Measurements from ENCODE around the gene GPR139.

The GPR139 gene

GRCh38 chr16:20073203-20074098 is at the start of gene GPR139:
GPR139 (minus strand) TSS chr16:20073890; CDS start chr16:20073616, 274 bp downstream.
- no peak for DNase-seq

- DNase-seq: no peak
Observed at GRCh38 chr16:20122011-20122410, 48.3 kb upstream of the GPR139 start.

- DNase-seq: no peak
Observed at GRCh38 chr16:20114356-20114755, 40.7 kb upstream of the GPR139 start.

- DNase-seq: no peak
Observed at GRCh38 chr16:20111143-20111542, 37.5 kb upstream of the GPR139 start.

GRCh38 chr16:20107083-20107482 is 33.4 kb upstream of the GPR139 start:
- DNase-seq: no peak

GRCh38 chr16:20104563-20105183 is 31.0 kb upstream of the GPR139 start:
- DNase-seq: no peak

- no peak for DNase-seq
Observed at GRCh38 chr16:20102521-20102920, 28.8 kb upstream of the GPR139 start.

GRCh38 chr16:20102021-20102420 is 28.3 kb upstream of the GPR139 start:
- DNase-seq: no peak

GRCh38 chr16:20099375-20099774 is 25.7 kb upstream of the GPR139 start:
- DNase-seq: no peak

- no peak for DNase-seq
Observed at GRCh38 chr16:20094157-20094556, 20.5 kb upstream of the GPR139 start.

GRCh38 chr16:20089246-20089965 is 15.7 kb upstream of the GPR139 start:
- DNase-seq: no peak

- DNase-seq: no peak
Observed at GRCh38 chr16:20084624-20085226, 11.0 kb upstream of the GPR139 start.

- no peak for DNase-seq
Observed at GRCh38 chr16:20079106-20079505, 5.4 kb upstream of the GPR139 start.

GRCh38 chr16:20075243-20075642 is 1.6 kb upstream of the GPR139 start:
- no peak for DNase-seq

GRCh38 chr16:20074099-20074991 is 655 bp upstream of the GPR139 start:
- no peak for DNase-seq

- no peak for DNase-seq
Observed at GRCh38 chr16:20072874-20073202, 852 bp downstream of the GPR139 start.

GRCh38 chr16:20072146-20072873 is 1.4 kb downstream of the GPR139 start:
- DNase-seq: no peak

GRCh38 chr16:20064931-20065330 is 8.8 kb downstream of the GPR139 start:
- no peak for DNase-seq

- DNase-seq: no peak
Observed at GRCh38 chr16:20064520-20064919, 9.2 kb downstream of the GPR139 start.

GRCh38 chr16:20061132-20061531 is 12.6 kb downstream of the GPR139 start:
- no peak for DNase-seq

- no peak for DNase-seq
Observed at GRCh38 chr16:20056436-20056835, 17.3 kb downstream of the GPR139 start.

- no peak for DNase-seq
Observed at GRCh38 chr16:20053336-20053735, 20.4 kb downstream of the GPR139 start.

All from activated CD4-positive, alpha-beta T cell treated with anti-CD3 and anti-CD28 coated beads, Interleukin-2, amount 50 U/mL, for 1 hour (primary cell).